H1 (cell line): Measurements from ENCODE around the gene RAI2. TPM values are rescaled to one million over a fixed set of nuclear protein-coding genes. Genes with fewer than 3 reads are reported as not detected.
A peak's percentile ranks its signal among the peaks of the same experiment; 100 is the strongest.

Experiments used
- CHD7 ChIP-seq: fragments of 300-600 bp; sonication (generic); IDR thresholded peaks from 2 replicates; pipeline ENCODE4 v1.7.1; 2012; ENCODE audit warnings: low read length, moderate library complexity, mild to moderate bottlenecking, inconsistent platforms; ENCODE audit not compliant: insufficient replicate concordance
- CTCF ChIP-seq, 3 experiments: IDR thresholded peaks; 1 replicate in 2 of 3; 2 replicates in 1 of 3; pipeline versions ENCODE4 v1.5.1 to v1.6.1; 2011; ENCODE audit warnings: low read length in 3 of 3, mild to moderate bottlenecking in 3 of 3, inconsistent platforms in 2 of 3, low read depth in 1 of 3, moderate library complexity in 1 of 3; ENCODE audit not compliant: insufficient read depth in 1 of 3; ENCODE audit errors: control extremely low read depth in 1 of 3
- E2F6 ChIP-seq: IDR thresholded peaks from 2 replicates; pipeline ENCODE4 v1.6.1; 2012; ENCODE audit warnings: inconsistent platforms
- NANOG ChIP-seq: IDR thresholded peaks from 2 replicates; pipeline ENCODE4 v1.6.1; 2011; ENCODE audit warnings: low read length, low read depth, mild to moderate bottlenecking, inconsistent platforms; ENCODE audit not compliant: insufficient read depth, poor library complexity, severe bottlenecking
- POLR2A ChIP-seq, 2 experiments: IDR thresholded peaks; 1 replicate in 1 of 2; 2 replicates in 1 of 2; pipeline ENCODE4 v1.6.1; 2011; ENCODE audit warnings: low read depth in 2 of 2, low read length in 2 of 2, mild to moderate bottlenecking in 2 of 2; ENCODE audit errors: control extremely low read depth in 1 of 2
- RAD21 ChIP-seq, 2 experiments: IDR thresholded peaks in 1 of 2; conservative IDR thresholded peaks in 1 of 2; 2 replicates each; pipeline ENCODE4 v1.6.1; 2011; ENCODE audit warnings: low read depth in 2 of 2, low read length in 2 of 2, improper control_type of control experiment in 1 of 2, inconsistent platforms in 1 of 2, mild to moderate bottlenecking in 1 of 2, moderate library complexity in 1 of 2
- SP1 ChIP-seq: IDR thresholded peaks from 2 replicates; pipeline ENCODE4 v1.6.1; 2011; ENCODE audit warnings: low read depth, low read length
- TAF1 ChIP-seq: IDR thresholded peaks from 2 replicates; pipeline ENCODE4 v1.6.1; 2011; ENCODE audit warnings: mild to moderate bottlenecking, low read depth, low read length
- polyA plus RNA-seq, 7 experiments: library from polyadenylated mRNA; depleted of rRNA in 3 of 7; stranded (reverse) in 5 of 7; unstranded in 2 of 7; fragments of >200 nt in 5 of 7; fragments of 200-250 nt in 2 of 7; gene quantifications; 1 replicate in 5 of 7; 2 replicates in 1 of 7; 4 replicates in 1 of 7; pipeline versions ENCODE4 v1.2.1 to v1.2.3, GENCODE V29; 2011 to 2013; ENCODE audit warnings: missing spikeins in 2 of 7, mixed read lengths in 2 of 7
- total RNA-seq: library from RNA; stranded (reverse); fragmentation: NEBNext Ultra II Directional; extraction: Animal tissue kit (Norgen Biotek cat#: 25700); gene quantifications from 2 replicates; pipeline ENCODE4 v1.2.1, GENCODE V29; 2021

Gene RAI2
- total and polyA plus RNA-seq, 2 of the 8 experiments (the other 6 are each of a cell fraction or from before 2014, with no cell fraction given), result 0.60 to 2.0 TPM

- TF ChIP-seq CHD7, result no peak
- TF ChIP-seq CTCF (IDR thresholded peaks at IDR 0.05; ENCODE audit: control extremely low read depth in 1 of 3, insufficient read depth in 1 of 3, low read depth in 1 of 3, low read length in 3 of 3), result peak; percentile 9 to 44 (median 20); a peak in 3 of 4 replicates
- TF ChIP-seq NANOG, result no peak
- peak; percentile 16; the same call in 1 of the 2 replicates for TF ChIP-seq E2F6
- no peak for TF ChIP-seq TAF1
- TF ChIP-seq POLR2A (IDR thresholded peaks at IDR 0.05; ENCODE audit: control extremely low read depth in 1 of 2, low read depth in 2 of 2, low read length in 2 of 2), result no peak
- TF ChIP-seq SP1, result no peak
- peak; percentile 4 to 26; a peak in 1 of 4 replicates for TF ChIP-seq RAD21 (IDR thresholded peaks at IDR 0.05 in 1 of 2, conservative IDR thresholded peaks at IDR 0.05 in 1 of 2; ENCODE audit: low read depth in 2 of 2, low read length in 2 of 2)
Observed at GRCh38 chrX:17805120-17805519, 56.0 kb downstream of the RAI2 start (continued).
